GM21576 (cell line): Measurements from ENCODE around the gene HADH.
A peak's percentile ranks its signal among the peaks of the same experiment; 100 is the strongest.

Experiments used
- ATAC-seq: cut with Tn5 transposase; IDR thresholded peaks from one replicate; pipeline ENCODE4 v1.9.1; 2021; ENCODE audit warnings: mild to moderate bottlenecking, moderate library complexity; ENCODE audit not compliant: unreplicated experiment

HADH gene

DNA sequence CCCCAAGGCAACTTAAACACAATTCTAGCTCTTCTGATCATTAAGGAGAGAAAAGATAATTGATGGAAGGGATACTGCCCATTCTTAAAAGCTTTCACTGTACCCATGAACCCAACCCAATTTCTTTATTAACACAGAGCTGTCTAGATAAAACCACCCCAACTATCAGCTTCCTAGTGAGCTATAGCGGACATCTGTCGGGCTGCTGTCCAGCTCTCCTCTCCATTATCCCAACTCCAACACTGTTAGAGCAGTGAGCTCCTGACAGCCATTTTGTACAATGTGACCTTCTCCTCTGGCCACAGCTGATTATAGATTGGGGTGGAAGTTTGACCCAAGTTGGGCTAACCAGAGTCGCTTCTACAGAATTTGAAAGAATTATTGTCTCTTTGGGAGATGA, 66.1 kb downstream of the HADH start:
- ATAC-seq = no peak

DNA sequence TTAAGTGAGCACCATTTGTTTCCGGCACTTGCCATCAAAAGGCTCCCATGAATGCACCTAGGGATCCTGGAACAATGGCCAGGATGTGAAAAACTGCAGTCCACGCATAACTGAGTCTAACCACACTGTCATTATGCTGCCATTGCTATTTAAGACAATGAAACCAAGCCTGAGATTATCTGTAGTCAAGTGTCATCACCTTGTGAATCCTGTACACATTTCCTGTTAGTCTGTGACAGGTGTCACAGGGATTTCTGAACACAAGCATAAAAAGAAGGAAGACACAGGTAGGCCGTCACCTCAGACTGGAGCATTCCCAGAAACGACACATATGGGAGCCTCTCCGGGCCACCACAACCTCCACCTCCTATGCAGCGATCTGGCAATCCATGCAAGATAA, 66.7 kb downstream of the HADH start:
- no peak for ATAC-seq

GRCh38 chr4:108058685-108059440, 69.2 kb downstream of the HADH start:
- ATAC-seq = no peak

GRCh38 chr4:108060164-108060563, 70.5 kb downstream of the HADH start:
- no peak for ATAC-seq

DNA sequence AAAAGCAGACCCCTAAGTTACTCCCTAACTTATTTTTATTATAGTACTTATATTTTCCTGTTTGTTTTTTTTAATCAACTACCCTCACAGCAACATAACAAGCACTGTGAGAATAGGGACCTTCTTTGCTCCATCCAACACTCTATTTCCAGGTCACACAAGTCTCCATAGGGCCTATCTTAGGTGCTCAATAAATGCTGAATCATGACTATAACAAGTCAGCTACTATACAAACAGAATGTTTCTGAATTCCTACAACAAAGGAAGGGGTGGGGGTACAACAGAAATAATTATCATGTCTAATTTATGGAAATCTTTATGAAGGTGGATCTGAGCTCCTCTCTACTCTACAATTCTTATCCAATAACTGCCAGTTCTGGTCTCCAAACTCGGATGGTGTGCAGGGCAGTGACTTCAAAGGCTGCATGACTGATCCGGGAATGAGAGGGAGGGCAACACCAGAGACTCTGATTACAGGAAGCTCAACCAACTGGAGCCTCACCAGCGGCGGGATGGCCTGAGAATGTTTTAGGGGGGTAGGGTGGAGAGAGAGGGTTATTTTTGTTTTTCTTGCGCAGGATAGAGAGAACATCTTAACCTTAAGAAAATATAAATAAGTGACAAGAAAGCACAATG, 71.1 kb downstream of the HADH start:
- no peak for ATAC-seq

DNA sequence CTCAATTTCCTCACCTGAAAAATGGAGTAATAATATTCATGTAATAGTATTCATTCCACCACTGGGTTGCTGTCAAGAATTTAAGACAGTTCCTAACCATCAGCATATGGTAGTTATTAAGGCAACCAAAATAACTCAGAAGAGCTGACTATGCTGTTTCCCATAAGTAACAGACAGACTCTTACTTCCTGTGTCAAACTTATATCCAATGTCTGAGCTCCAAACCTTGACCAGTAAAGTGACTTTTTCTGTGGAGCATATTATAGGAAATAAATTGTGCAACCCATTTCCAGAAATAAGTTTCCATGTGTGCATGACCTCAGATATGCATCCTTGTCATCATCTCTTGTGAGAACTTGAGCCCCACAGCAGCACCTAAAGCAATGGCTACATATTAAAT, 78.8 kb downstream of the HADH start:
- ATAC-seq = no peak

DNA sequence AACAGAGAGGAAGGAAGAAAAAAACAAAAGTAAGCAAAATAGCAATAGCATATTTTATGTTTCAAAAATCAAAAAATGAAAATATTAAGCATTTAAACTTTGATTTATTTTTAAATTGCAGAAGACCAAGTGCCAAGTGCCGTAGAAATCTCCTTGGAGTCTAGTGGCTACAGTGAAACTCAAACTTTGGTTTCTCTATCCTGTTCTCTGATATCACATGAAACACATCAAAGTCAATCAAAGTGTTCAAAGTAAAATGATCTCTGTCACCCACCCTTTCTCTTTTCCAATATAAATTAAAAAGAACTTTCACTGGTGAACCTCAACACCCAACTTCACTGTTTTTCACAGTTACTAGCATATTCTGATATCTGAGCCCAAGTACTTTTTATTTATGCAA, 81.1 kb downstream of the HADH start:
- ATAC-seq = no peak

- ATAC-seq = peak; percentile 61
These were observed 82.6 kb downstream of the HADH start for GRCh38 chr4:108072300-108072699.

- no peak for ATAC-seq
These were observed 88.5 kb downstream of the HADH start for GRCh38 chr4:108078024-108078733.

DNA sequence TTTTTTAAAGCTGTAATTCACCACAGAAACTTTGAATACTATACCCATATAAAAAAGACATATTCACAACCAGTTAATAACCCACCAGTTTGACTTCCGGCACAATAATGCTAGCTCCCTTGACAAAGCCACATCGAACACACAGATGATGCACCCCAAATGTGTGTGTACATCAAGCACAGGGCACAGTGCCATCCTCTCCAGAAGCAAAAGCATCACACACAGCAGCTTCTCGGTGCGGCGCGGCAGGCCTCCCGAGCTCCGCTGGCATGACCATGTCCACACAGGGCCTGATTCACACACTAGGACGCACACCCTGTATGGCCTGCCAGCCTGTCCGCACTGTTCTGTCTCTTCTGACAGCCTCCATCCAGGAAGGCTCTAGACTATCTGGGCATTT, 91.1 kb downstream of the HADH start:
- ATAC-seq = no peak

- no peak for ATAC-seq
These were observed 91.6 kb downstream of the HADH start for GRCh38 chr4:108081256-108081655.
